HuH-7.5 (cell line): Measurements from ENCODE around the gene C12orf50.
"Not testable (repeated sequence)": the region's sequence is repeated elsewhere in the genome, so short reads cannot be mapped to it uniquely, and the experiment has no call there.

ENCODE experiments used
- DNase-seq: peaks from one replicate; pipeline ENCODE4 v3.0.0; 2011; ENCODE audit warnings: low spot score

C12orf50 gene

DNA sequence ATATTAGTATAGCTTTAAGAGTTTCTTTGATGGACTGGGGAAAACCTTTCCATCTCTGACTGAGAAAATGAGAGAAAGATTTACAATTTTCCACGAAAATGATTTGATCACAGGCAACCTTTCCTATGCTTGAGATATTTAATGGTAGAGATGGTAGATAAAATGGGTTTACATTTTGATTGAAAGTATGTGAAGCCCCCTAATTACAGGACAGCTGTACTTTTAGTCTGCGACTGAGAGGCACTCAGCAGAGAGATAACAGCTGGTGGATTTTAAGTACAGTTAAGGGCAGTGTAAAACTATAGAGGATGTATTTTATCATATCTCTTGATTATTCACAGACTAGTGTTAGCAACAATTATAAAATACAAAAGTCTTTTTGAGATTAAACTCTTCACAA lies 40.7 kb downstream of the C12orf50 start:
- DNase-seq: no peak

- DNase-seq: no peak
Measured at GRCh38 chr12:87985069-87985675, 44.0 kb downstream of the C12orf50 start.

- DNase-seq: no peak
Measured at GRCh38 chr12:87982208-87982607, 47.0 kb downstream of the C12orf50 start.

DNA sequence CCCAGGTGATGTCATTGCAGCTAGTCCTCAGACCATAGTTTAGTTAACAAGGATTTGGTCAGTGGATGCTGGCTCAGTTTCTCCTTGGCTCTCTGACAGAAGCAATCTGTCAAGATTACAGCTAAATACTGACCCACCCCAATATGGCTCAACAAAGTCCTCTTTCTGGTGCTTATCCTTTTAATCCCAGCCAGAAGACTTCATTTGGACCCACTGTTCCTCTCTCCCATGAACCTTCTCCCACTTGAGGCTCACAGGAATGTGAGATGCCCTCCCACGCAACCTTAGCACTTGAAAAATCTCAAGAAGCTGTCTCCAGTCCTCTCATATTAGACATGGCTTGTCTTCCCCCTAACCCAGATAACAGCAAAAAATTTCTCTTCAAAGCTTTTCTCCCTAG lies 47.7 kb downstream of the C12orf50 start:
- DNase-seq: no peak

- DNase-seq: no peak
Measured at GRCh38 chr12:87975879-87976278, 53.3 kb downstream of the C12orf50 start.

DNA sequence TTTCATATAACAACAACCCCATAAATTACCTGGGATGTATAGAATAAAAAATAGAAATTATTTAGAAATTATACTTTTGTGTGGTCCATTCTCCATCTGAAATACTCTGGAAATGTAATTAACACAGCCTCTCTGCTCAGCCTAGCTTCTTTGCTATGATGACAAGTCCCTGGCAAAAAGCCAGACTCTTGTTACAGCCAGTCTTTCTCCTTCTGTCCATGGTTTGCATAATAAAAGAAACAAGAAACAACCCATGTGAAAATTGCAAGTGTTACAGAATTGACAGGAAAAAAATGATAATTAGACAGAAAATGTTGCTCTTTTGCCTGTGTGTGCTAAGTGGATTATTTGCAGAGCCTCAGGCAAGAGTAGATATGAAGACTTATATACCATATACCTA lies 61.3 kb downstream of the C12orf50 start:
- DNase-seq: no peak

DNA sequence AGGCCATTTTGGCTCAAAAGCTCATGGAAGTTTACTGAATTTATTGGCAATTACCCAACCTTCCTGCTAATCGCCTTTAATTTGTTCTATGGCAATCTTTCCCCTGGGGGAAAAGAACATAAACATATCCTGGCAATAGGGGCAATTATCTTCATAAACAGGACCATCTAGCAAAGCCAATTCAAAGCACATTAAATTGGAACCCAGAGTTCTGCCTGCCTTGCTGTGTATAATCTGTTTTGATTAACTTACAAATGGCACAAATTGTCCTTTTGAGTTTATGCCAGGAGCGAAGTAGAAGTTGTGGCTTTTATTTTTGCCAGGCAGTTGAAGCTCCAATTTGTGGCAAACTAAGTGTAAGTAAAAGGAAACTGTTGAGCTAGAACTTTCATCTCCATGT lies 68.6 kb downstream of the C12orf50 start:
- DNase-seq: no peak

DNA sequence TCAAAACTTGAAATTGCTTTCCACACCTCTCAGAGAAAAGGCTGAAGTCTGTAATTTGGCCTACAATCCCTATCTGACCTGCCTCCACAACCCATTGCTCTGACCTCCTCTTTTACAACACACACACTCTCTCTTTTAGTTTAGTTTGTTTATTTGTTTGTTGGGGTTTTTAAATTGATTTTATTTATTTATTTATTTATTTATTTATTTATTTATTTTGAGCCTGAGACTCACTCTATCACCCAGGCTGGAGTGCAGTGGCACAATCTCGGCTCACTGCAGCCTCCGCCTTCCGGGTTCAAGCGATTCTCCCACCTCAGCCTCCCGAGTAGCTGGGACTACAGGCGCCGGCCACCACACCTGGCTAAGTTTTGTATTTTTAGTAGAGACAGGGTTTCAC lies 75.2 kb downstream of the C12orf50 start:
- DNase-seq: not testable (repeated sequence)

DNA sequence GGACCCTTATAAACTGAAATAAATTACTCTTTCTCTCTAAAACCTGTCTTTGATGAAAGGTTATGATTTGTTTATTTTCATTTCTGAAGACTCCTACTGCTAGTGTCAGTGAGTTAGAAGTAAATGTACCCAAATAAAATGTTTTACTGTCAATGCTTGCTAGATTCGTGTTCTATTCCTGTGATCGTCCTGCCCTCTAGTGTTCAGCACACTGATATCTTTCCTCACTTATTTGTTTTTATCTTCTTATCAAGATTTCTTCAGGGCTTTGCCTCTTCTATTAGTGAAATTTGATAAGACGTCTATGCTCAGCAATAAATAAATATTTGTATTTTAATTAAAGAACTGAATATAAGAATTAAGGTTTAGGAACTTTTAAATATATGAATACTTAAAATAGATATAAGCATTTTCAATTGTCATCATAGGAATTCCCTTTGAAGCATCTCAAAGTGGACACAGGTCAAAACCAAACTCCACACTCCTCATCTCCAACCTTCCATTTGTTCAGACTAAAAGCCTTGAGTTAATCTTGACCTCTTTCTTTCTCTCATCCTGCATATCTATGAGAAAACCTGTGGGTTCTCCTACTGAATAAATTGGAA lies 75.8 kb downstream of the C12orf50 start:
- peak; percentile 24 for DNase-seq

GRCh38 chr12:87952850-87953249 lies 76.4 kb downstream of the C12orf50 start:
- DNase-seq: no peak

- DNase-seq: no peak
Measured at GRCh38 chr12:87952223-87952622, 77.0 kb downstream of the C12orf50 start.

DNA sequence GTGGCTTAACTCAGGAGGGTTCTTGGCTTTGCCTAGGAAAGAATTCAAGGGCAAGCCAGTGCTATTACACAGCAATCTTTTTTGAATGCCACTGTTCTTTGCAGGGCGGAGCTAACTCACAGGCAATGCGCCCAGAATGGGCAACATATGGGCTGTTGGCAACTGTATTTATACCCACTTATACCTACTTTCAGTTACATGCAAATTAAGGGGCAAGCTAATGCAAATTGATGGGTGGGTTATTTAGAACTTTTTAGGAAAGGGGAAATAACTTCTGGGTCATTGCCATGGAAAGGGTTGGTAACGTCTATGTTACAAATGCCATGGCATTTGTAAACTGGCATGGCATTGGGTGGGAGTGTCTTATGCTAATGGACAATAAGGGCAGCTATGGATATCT lies 85.4 kb downstream of the C12orf50 start:
- no peak for DNase-seq

- no peak for DNase-seq
Measured at GRCh38 chr12:87943023-87943422, 86.2 kb downstream of the C12orf50 start.

DNA sequence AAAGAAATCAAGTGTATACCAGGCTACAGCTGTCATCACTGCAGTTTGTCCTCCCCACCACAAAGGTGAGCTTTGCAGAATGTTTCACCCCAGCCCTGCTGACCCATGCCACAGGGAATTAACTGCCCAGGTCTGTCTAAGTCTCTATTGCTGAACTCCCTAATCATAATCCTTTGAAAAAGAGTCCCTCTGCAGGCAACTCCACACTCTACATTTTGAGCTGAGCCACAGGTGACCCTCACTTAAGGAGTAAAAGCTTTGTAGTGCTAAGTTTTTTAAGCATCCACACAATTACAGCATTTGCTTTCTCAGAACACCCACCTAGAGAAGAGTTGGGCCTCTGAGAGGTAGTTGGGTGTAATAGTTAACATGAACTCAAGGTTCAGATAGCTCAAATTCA lies 90.0 kb downstream of the C12orf50 start:
- no peak for DNase-seq

DNA sequence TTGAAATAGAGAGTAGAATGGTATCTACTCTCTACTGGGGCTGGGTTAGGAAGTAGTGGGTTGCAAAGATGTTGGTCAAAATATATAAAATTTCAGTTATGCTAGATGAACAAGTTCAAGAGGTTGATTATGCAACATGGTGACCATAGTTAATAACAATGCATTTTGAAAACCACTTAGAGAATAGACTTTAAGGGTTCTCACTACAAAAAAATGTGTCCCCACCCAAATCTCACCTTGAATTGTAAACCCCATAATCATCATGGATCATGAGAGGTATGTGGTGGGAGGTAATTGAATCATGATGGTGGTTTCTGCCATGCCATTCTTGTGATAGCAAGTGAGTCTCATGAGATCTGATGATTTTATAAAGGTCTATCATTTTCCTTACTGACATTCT lies 94.0 kb downstream of the C12orf50 start:
- DNase-seq: no peak

DNA sequence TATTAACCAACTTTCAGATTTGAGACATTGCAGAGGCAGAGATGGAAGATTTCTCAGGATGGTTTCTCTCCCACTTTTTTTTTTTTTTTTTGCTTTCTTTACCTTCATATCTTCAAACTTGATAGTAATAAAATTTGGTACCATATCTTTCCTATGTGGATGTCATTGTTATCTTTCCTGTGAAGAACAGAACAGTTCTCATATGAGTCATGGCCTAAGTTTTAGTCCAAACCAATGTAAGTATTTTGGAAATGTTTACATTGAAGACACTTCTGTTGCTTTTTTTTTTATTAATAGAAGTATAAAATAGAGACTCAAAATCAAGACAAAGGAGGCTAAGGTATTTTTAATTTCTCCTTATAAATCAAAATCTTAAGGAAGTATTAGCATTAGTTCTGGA lies 95.2 kb downstream of the C12orf50 start:
- no peak for DNase-seq

DNA sequence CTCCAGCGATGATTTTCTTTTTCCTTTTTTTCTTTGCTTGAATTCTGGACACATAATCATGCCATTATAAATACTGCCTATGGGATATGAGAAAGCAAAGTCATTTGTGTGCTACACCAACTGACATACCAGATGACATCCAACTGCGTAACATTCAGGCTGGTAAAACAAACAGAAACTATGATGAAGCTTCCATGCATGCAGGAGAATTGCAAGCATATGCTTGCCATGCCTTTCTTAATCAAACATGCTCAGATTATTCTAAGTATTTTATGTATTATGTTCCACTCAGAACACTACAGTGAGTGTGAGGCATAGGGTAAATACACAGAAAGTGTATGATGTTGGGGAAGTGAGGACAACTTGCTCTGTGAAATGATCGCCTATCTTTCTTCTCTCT lies 97.4 kb downstream of the C12orf50 start:
- no peak for DNase-seq

DNA sequence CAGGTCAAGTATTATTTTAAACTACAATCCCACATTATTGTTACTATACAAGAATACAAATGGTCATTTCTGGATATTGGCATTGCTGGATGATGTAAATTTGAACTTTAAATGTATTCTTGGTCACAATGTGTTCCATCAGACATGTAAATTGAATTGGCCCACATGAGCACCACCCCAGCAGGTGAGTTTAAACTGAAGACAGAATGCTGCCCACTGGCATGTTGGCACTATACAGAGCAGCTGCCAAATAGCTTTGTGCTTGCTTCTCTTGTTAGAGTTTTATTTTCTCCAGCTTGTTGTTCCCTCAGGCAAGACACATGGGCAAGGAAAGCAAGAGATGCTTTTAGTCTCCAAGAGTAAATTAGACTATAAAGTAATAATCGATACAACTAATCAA lies 98.6 kb downstream of the C12orf50 start:
- no peak for DNase-seq
